ENCODE measurements around the gene CYP2A6. TPM values are rescaled to one million over a fixed set of nuclear protein-coding genes. Genes with fewer than 3 reads are reported as not detected.

The CYP2A6 gene
- total and polyA plus RNA-seq, 2 of the 4 experiments (the other 2 are of a cell fraction) = not detected

- H2BK5ac ChIP-seq (ENCODE audit: low read depth, low read length, poor library complexity, severe bottlenecking) = peak overlapping the region; percentile 55
- H3K27me3 ChIP-seq (ENCODE audit: control insufficient read depth, insufficient read depth, low read length) = no peaks in the 10 kb centered on the region
- BruUV-seq (replicated peaks) = no TSS peak
- no peak overlapping the region for H4K5ac ChIP-seq (ENCODE audit: low read depth, low read length)
- peaks cover 5% of the 10 kb centered on the region; the same call in 1 of the 2 replicates for H3K9me1 ChIP-seq (ENCODE audit: insufficient read depth, low read length)
- H3K56ac ChIP-seq (ENCODE audit: extremely low read depth, insufficient read depth, low read length) = no peak overlapping the region
- no peak overlapping the region for H2AK9ac ChIP-seq (replicated peaks; ENCODE audit: low read depth, low read length, poor library complexity)
- peak overlapping the region; percentile 64; the same call in 1 of the 2 replicates for H3K27ac ChIP-seq (ENCODE audit: insufficient read depth, low read length)
- peak overlapping the region; percentile 28 for H3K4me2 ChIP-seq (ENCODE audit: low read depth, low read length)
- no CpG with 5 or more reads among the region's 7 CpGs for WGBS, 2 experiments (ENCODE audit: extremely low coverage in 2 of 2, insufficient read length in 1 of 2)
- no peak overlapping the region for H2AFZ ChIP-seq (replicated peaks; ENCODE audit: low read length, poor library complexity)
- TF ChIP-seq SMC3 (IDR thresholded peaks at IDR 0.05; ENCODE audit: low read depth, low read length) = no peak
- 0 out of 2 replicates have a peak, but pooled peaks have one; percentile 12 for TF ChIP-seq MAFK (IDR thresholded peaks at IDR 0.05; ENCODE audit: low read depth, low read length)
- TF ChIP-seq MAZ (IDR thresholded peaks at IDR 0.05; ENCODE audit: borderline replicate concordance, low read depth, low read length) = peak; percentile 23; the same call in 1 of the 2 replicates
- no peak for TF ChIP-seq RCOR1 (IDR thresholded peaks at IDR 0.05; ENCODE audit: insufficient replicate concordance, low read length)
- peak; percentile 69 for TF ChIP-seq CEBPB (IDR thresholded peaks at IDR 0.05; ENCODE audit: low read depth, low read length)
- no peak for TF ChIP-seq RFX5 (IDR thresholded peaks at IDR 0.05; ENCODE audit: low read depth, low read length)
- TF ChIP-seq MXI1 (IDR thresholded peaks at IDR 0.05; ENCODE audit: borderline replicate concordance, low read depth, low read length) = peak; percentile 69; the same call in 1 of the 2 replicates
- peak; percentile 99 for TF ChIP-seq BHLHE40 (IDR thresholded peaks at IDR 0.05; ENCODE audit: low read depth, low read length)
- TF ChIP-seq, protein P1, sequence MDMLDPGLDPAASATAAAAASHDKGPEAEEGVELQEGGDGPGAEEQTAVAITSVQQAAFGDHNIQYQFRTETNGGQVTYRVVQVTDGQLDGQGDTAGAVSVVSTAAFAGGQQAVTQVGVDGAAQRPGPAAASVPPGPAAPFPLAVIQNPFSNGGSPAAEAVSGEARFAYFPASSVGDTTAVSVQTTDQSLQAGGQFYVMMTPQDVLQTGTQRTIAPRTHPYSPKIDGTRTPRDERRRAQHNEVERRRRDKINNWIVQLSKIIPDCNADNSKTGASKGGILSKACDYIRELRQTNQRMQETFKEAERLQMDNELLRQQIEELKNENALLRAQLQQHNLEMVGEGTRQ (IDR thresholded peaks at IDR 0.05; ENCODE audit: low read depth, low read length) = peak; percentile 93
- no peak for TF ChIP-seq CTCF (conservative IDR thresholded peaks at IDR 0.05; ENCODE audit: low read depth, low read length)
- peak; percentile 6; the same call in 1 of the 2 replicates for TF ChIP-seq FOS (IDR thresholded peaks at IDR 0.05; ENCODE audit: low read depth, low read length)
- no peaks in the 10 kb centered on the region for H3K9me3 ChIP-seq (ENCODE audit: control insufficient read depth, insufficient read depth, low read length)
- dilution Hi-C loops (cut with HindIII; ENCODE audit: low sequenced_read_pairs, unreplicated experiment) = no loop called here
- H2BK20ac ChIP-seq (ENCODE audit: low read depth, low read length) = no peak overlapping the region; the same call in 1 of the 2 replicates
- POLR2A ChIA-PET (ENCODE audit: unreplicated experiment) = no interaction called here
- no peaks in the 10 kb centered on the region for H3K79me1 ChIP-seq (ENCODE audit: low read depth in 1 of 2, low read length in 2 of 2)
- in situ Hi-C loops (cut with MboI; ENCODE audit: low sequenced_read_pairs) = no loop called here
- no peak overlapping the region for H2BK15ac ChIP-seq (ENCODE audit: low read depth, low read length)
- no peak overlapping the region for H3K14ac ChIP-seq (replicated peaks; ENCODE audit: low read depth, low read length)
- no peak overlapping the region for H3K9ac ChIP-seq (ENCODE audit: low read depth, low read length)
- H4K91ac ChIP-seq (ENCODE audit: insufficient read depth, low read depth, low read length) = peak overlapping the region; percentile 8; the same call in 1 of the 2 replicates
- peak overlapping the region; percentile 51 for H3K18ac ChIP-seq (ENCODE audit: low read depth, low read length)
- peaks cover 13% of the 10 kb centered on the region for H3K36me3 ChIP-seq (ENCODE audit: control insufficient read depth, insufficient read depth, low read length)
- H2AK5ac ChIP-seq (ENCODE audit: low read depth, low read length) = 0 out of 2 replicates have a peak overlapping the region, but pooled peaks have one; percentile 19
- CTCF ChIA-PET = interaction anchor here (1.0 to 1.4 kb wide), 2 partner anchors 17 to 25 kb away, joined by 3 to 5 read pairs; no protein-coding TSS in a partner anchor
- no peak overlapping the region for H3K23ac ChIP-seq (ENCODE audit: low read depth, low read length)
- ATAC-seq (ENCODE audit: low read depth) (peak; percentile 93), DNase-seq (peak; percentile 97)
- no peak overlapping the region; a peak in 1 of 4 replicates for H4K8ac ChIP-seq (ENCODE audit: low read depth in 2 of 2, low read length in 2 of 2)
- H2BK120ac ChIP-seq (ENCODE audit: low read depth, low read length) = no peak overlapping the region
- no peak overlapping the region for H3K4me3 ChIP-seq (ENCODE audit: insufficient read depth, low read depth, low read length)
- H4K20me1 ChIP-seq (ENCODE audit: insufficient read depth, low read length) = no peaks in the 10 kb centered on the region
- intact Hi-C loops (cut with micrococcal nuclease) = no loop called here
- 0 out of 2 replicates have a peak overlapping the region, but pooled peaks have one; percentile 14 for H3K4ac ChIP-seq (ENCODE audit: low read depth, low read length)
- peaks cover 5% of the 10 kb centered on the region for H3K4me1 ChIP-seq (ENCODE audit: control insufficient read depth, insufficient read depth, low read length)
Observed at GRCh38 chr19:40831502-40832430, 18.5 kb downstream of the CYP2A6 start.

Measured in IMR-90 (cell line).